Measurements from ENCODE around the gene OGFR.

OGFR gene

GRCh38 chr20:62782149-62782892 is 22.3 kb upstream of the OGFR start:
- no peak for TF ChIP-seq CTCF (IDR thresholded peaks at IDR 0.05; ENCODE audit: insufficient read depth, low read length, poor library complexity, severe bottlenecking)
- Histone ChIP-seq H3K27me3 (replicated peaks; ENCODE audit: control insufficient read depth, insufficient read depth, low read length) (no peaks in the 10 kb centered on the region; the same call in 1 of the 2 replicates), H3K36me3 (ENCODE audit: control insufficient read depth, insufficient read depth, low read length) (no peaks in the 10 kb centered on the region), H3K4me3 (replicated peaks; ENCODE audit: low read depth, low read length) (no peak overlapping the region)
- no peak for DNase-seq (ENCODE audit: extremely low read depth, insufficient read length)

GRCh38 chr20:62782893-62783278 is 21.7 kb upstream of the OGFR start:
- no peak overlapping the region for H3K4me3 ChIP-seq (replicated peaks; ENCODE audit: low read depth, low read length)
- no peaks in the 10 kb centered on the region; the same call in 1 of the 2 replicates for H3K27me3 ChIP-seq (replicated peaks; ENCODE audit: control insufficient read depth, insufficient read depth, low read length)
- no peak for DNase-seq (ENCODE audit: extremely low read depth, insufficient read length)
- no peaks in the 10 kb centered on the region for H3K36me3 ChIP-seq (ENCODE audit: control insufficient read depth, insufficient read depth, low read length)
- no peak for TF ChIP-seq CTCF (IDR thresholded peaks at IDR 0.05; ENCODE audit: insufficient read depth, low read length, poor library complexity, severe bottlenecking)

GRCh38 chr20:62784497-62784896 is 20.1 kb upstream of the OGFR start:
- H3K36me3 ChIP-seq (ENCODE audit: control insufficient read depth, insufficient read depth, low read length): no peaks in the 10 kb centered on the region
- no peaks in the 10 kb centered on the region; the same call in 1 of the 2 replicates for H3K27me3 ChIP-seq (replicated peaks; ENCODE audit: control insufficient read depth, insufficient read depth, low read length)
- no peak overlapping the region for H3K4me3 ChIP-seq (replicated peaks; ENCODE audit: low read depth, low read length)
- TF ChIP-seq CTCF (IDR thresholded peaks at IDR 0.05; ENCODE audit: insufficient read depth, low read length, poor library complexity, severe bottlenecking): no peak
- no peak for DNase-seq (ENCODE audit: extremely low read depth, insufficient read length)

GRCh38 chr20:62785393-62785792 is 19.2 kb upstream of the OGFR start:
- TF ChIP-seq CTCF (IDR thresholded peaks at IDR 0.05; ENCODE audit: insufficient read depth, low read length, poor library complexity, severe bottlenecking): no peak

GRCh38 chr20:62786157-62786556 is 18.5 kb upstream of the OGFR start:
- no peak for TF ChIP-seq CTCF (IDR thresholded peaks at IDR 0.05; ENCODE audit: insufficient read depth, low read length, poor library complexity, severe bottlenecking)
- H3K36me3 ChIP-seq (ENCODE audit: control insufficient read depth, insufficient read depth, low read length): no peaks in the 10 kb centered on the region
- H3K4me3 ChIP-seq (replicated peaks; ENCODE audit: low read depth, low read length): no peak overlapping the region
- DNase-seq (ENCODE audit: extremely low read depth, insufficient read length): no peak
- H3K27me3 ChIP-seq (replicated peaks; ENCODE audit: control insufficient read depth, insufficient read depth, low read length): no peaks in the 10 kb centered on the region; the same call in 1 of the 2 replicates

More at GRCh38 chr20:62785393-62785792, 19.2 kb upstream of the OGFR start:
- H3K27me3 ChIP-seq (replicated peaks; ENCODE audit: control insufficient read depth, insufficient read depth, low read length): no peaks in the 10 kb centered on the region; the same call in 1 of the 2 replicates
- no peak for DNase-seq (ENCODE audit: extremely low read depth, insufficient read length)
- no peak overlapping the region for H3K4me3 ChIP-seq (replicated peaks; ENCODE audit: low read depth, low read length)
- H3K36me3 ChIP-seq (ENCODE audit: control insufficient read depth, insufficient read depth, low read length): no peaks in the 10 kb centered on the region
